Amygdala (tissue), 56 donors: ENCODE results near the gene CEBPE.
A peak's percentile ranks its signal among the peaks of the same experiment; 100 is the strongest.

Source experiments
- DNase-seq, 56 donors: peaks; one replicate each; lab custom pipeline; 2025; lab: John Stamatoyannopoulos, UW

The CEBPE gene

DNA sequence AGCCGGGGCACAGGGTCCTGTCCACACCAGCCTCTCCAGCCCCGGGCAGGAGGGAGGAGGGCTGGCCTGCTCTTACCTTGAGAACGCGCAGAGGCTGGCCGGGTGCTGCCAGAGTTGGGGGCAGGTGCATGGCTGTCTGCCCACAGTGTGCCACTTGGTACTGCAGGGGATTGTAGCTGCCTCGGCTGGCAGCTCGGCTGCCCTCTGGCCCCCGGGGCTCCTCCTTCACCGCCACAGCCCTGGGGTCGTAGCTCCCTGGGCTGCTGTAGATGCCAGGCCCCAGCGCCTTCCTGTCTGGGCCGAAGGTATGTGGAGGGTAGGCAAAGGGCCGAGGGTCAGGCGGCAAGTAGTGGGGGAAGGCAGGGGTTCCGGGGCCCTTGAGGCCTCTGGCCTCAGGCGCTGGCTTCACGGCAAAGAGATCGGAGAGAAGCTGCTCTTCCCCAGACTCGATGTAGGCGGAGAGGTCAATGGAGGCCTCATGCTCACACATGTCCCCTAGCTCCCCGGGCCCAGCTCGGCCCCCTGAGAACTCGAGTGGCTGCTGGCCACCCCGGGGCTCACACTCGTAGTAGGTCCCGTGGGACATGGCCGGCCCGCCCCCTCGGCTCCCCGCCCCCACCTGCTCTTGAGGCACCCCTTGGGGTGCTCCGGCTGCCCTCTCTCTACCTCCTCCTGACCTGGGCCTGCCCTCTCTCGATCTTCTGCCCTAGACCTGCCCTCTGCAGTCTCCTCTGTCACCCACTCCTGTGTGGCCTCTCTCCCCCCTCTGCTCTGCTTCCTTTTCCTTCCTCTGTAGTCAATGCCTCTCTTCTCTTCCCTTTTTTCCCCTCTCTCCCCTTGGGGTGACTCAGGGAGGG is at the start of gene CEBPE:
TSS of gene CEBPE (minus strand) at position 750 of the 857 bp plus-strand sequence. CDS start at position 586, 164 bp downstream.
- no peak for DNase-seq

DNA sequence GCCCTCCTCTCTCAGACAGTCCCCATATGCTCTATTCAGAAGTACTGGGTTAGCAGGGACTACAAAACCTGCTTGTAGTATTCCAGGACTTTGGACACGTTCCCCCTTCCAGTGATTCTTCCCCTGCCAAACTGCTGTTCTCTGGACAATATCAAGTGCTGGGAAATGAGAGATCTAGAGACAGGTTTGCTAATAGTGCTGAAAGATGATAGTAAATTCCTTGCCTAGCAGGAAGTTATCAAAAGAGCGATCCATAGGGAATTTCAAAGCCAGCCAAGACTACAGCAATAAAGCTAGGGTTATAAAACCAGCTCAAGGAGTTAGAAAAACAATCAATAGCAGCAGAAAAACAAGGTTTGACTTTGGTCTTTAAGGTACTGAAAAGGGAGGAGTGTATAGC is 49.2 kb upstream of the CEBPE start:
- no peak for DNase-seq

DNA sequence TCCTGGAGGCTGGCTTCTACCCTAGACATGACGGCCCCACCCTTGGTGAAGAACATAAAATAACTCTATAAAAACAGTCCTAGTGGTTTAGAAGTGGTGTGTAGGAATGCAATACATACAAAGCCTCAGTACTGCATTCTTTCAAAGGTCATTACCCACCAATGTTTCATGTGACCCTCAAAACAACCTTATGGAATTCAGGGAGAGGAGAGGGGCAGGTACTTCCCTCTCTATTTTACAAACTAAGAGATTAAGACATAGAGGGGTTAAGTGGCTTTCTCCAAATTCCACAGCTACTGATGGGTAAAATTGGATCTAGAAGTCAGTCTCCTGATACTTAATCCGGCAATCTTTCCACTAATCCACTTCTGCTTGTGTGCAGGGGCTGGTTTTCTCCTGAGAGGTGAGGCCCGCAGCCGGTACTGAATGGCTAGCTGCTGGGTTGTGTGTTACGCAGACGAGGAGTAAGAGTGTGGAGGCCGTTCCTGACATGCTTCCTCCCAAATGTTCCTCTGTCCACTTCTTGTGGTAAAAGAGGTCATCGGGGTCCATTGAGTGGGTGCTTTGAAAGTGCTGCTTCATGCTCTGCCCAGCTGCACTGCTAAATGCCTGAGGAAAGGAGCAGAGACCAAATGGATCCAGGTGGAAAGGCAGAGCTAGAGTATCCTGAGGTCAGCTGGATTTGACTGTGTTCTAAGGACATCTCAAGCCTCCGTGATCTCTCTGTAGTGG is 48.2 kb upstream of the CEBPE start:
- DNase-seq: no peak

DNA sequence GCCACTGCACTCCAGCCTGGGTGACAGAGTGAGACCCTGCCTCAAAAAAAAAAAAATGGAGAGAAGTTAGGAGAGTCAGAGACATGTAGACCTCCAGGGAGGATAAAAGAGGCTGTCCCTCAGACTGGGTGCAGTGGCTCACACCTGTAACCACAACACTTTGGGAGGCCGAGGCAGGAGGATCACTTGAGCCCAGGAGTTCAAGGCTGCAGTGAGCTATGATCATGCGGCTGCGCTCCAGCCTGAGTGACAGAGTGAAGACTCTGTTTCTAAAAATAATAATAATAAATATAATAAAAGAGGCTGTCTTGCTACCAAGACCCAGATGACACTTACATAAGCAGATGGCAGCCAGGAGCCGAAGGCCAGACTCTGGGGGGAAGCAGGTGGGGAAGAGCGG is 45.9 kb upstream of the CEBPE start:
- no peak for DNase-seq

DNA sequence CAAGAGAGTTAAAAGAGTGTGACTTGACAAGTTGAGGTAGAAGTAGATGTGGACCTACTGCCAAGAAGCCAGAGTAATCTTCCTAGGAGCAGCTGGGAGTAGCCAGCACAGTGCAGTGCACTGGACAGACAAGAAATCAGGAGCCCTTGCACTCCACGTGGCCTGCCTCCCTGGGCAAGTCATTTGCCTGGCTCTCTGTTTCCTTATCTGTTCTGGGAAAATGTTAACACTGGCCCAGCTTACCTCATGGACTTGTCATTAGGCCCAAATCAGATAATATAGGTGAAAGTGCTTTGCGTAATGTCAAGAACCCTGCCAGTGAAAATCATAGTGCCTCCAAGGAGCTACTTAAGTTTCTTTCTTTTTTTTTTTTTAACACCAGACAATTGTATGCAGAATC is 45.2 kb upstream of the CEBPE start:
- no peak for DNase-seq

DNA sequence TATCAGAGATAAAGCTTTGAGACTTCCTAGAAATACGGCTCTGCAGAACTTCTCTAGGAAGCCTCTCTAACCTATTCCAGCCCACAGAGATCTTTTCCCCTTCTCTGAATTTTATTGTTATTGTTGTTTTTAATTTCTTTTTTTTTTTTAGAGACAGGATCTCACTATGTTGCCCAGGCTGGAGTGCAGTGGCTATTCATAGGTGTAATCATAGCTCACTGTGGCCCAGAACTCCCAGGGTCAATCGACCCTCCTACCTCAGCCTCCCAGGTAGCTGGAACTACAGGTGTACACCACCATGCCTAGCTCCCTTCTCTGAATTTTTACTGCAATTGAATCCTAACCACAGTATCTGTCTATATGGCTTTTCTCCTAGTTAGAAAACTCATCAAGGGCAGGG is 44.8 kb upstream of the CEBPE start:
- no peak for DNase-seq

DNA sequence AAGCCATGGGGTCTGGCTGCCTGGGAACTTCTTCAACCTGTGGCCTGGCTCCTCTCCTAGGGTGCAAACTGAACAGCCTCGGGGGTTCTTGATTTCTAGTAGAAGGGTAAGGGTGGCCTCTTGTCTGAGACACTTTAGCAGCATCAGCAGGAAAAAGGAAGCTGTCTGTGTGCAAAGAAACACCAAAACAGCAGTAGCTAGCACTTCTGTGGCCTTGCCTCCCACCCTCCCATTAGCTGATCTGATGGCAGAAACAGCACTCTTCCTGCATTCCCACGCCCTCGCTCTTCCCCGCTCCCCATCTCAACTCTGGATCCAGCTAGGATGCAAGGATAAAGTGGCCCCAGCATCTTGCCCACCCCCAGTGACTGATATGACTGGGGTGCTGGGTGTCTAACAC is 43.7 kb upstream of the CEBPE start:
- no peak for DNase-seq

DNA sequence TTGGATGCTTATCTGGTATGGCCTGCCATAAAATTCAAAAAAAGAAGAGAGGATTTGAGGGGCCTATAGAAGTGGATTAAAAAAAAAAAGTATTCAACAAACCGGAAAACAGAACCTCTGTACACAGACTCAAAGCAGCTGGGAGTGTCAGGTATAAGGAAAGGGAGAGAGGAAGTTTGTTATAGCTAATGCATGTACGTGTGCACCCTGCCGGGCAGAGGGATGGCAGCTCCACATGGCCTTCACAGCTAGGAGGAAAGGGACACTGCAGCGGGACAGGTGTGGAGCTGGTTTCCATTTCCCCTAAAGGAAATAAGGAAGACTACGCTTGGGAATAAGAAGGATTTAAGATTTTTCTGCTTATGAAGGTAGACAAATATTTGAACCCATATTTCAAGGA is 43.0 kb upstream of the CEBPE start:
- no peak for DNase-seq

DNA sequence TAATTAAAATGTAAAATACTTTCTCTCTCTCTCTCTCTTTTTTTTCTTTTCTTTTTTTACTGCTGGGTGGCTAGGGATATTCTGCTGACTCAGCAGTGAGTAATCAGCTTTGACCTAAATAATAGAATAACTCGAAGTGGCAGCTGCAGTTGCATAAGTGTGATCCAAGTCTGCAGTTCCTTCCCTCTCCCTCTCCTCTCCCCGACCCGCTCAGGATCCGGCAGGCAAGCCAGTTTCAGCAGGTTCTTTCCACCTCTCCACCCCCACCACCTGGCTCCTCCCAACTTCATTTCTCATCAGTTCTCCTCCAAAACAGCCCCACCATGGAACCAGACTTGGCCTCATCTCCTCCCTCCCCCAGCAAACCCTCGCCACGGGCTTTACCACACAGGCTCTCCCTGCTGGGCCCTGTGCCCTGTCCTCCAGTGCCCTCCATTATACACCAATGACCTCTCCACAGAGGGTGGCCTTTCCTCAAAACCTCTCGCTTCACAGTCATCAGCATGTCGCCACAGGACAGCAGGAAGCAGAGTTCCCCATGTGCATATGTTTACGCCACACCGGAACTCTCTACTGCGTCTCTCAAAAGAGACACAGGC is 42.0 kb upstream of the CEBPE start:
- peak in 9 of 56 donors; percentile 7 to 61 (median 31) for DNase-seq

DNA sequence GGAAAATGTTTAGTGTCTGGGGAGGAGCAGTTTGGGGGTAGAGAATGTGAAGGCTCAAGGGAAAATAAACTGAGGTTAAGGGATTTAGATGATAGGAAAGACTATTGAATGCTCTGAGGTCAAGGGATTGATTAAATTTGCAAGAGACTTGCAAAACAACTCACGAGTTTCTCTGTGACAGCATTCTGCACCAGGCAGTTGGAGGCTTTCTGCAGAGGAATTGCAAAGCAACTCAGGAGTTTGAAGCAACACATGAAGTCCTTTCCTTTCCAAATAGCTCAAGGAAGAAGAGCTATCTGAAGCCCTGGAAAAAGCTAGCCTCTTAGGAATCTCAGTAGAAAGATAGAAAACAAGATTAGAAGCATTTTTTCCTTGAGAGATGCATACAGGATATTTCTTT is 40.5 kb upstream of the CEBPE start:
- no peak for DNase-seq

DNA sequence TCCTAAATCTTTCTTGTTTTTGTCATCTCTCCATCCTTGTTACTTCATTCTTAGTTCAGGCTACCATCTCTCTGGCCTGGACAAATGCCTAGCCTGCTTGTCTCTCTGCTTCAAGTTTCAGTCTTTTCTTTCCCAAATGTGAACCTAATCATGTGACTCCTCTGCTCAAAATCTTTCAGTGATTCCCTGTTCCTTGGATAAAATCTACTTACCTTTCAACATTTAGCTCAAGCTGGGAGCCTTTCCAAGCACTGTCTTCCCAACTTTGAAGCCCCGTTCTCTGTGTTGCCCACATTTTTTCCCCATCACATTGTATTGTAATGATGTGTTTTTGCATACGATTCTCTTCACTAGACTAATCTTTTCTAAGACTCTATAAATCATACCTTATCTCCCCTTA is 39.7 kb upstream of the CEBPE start:
- no peak for DNase-seq

DNA sequence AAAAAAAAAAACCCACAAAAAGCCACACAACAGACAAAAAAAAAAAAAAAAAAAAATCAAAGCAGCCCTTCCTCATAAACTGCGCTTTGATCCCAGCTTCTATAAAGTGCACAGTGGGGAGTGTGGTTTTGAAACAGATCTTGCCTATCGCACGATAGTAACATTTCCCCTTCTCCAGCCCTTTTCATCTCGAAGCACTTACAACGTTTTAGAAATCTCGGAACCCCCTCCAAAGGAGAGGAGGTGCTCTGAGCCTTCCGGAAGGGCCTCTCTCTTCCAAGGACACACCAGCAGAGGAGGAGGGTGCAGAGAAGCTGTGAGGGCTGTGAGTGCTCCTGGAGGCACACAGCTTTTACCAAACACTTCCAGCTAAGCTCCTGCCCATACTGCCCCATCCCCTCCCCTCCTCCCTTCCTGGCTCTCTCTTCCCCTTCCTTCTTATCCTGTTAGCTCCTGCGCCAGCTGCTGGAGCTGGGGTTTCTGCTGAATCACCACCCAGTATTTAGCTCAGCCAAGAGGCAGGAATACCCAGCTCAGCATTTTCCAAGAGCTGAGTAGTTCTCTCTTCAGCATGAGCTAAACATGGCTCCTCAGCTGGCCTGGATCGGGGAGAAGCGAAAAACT is 36.0 kb upstream of the CEBPE start:
- DNase-seq: peak in 28 of 56 donors; percentile 14 to 63 (median 36)

DNA sequence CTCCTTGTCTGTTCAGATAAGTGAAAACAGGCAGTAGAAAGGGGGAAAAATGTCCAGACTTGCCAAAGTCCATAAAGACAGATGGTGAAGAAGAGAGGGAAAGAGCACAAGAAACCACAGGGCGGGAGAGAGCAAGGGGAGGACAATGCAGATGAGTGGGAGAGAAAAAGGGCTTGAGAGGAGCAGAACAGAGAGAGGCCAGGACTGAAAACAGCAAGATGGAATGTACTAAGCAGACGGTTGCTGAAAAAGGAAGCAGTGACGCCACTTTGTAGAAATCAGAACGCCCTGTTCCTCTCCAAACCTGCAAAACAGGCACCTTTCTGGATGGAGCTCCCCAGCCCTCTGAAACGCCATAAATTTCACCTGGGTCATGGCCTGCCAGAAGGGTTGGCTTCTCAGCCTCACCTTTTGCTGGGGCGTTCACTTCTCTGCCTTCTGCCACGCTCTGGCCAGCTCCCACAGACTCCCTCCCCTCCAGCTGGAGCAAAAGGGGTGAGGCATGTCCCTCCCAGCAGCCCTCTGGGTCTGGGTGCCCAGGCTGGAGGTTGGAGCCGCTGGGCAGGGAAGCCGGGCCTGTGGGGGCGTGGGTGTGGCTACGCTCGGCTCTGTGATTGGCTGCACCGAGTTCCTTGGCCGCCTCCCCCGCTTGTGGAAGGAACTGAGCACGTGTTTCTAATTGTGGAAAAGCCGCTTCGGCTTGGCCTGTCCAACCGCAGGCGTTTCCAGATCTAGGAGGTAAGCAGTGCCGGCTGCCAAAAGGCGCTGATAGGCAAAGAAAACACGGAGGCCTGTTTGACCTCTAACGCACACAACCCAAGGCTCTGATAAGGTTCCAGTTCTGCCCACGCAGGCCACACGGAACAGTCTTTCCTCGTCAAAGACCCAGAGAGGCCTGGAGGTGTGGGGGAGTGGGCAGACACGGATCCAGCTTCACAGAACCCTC is 35.1 kb upstream of the CEBPE start:
- peak in 21 of 56 donors; percentile 12 to 46 (median 26) for DNase-seq

DNA sequence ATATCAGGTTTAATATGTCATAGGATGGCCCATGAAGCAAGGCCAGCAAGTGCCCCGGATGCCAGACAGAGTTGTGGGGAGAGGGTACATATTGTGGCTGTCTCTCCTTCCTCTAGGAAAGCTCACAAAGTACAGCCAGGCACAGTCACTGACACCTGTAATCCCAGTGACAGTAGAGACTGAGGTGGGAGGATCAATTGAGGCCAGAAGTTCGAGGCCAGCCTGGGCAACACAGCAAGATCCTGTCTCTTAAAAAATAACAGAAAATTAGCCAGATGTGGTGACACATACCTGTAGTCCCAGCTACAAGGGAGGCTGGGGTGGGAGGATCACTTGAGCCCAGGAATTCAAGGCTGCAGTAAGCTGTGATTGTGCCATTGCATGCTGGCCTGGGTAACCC is 32.3 kb upstream of the CEBPE start:
- DNase-seq: no peak

DNA sequence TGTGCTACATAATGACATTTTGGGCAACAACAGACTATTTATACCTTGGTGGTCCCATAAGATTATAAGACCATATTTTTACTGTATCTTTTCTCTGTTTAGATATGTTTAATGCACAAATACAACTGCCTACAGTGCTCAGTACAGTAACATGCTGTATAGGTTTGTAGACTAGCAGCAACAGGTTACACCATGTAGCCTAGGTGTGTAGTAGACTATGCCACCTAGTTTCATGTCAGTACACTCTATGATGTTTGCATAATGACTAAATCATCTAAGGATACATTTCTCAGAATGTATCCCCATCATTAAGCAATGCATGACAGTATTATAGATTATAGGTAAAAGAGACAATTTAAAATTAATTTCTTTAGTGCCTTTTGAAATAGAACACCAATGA is 30.7 kb upstream of the CEBPE start:
- DNase-seq: no peak

DNA sequence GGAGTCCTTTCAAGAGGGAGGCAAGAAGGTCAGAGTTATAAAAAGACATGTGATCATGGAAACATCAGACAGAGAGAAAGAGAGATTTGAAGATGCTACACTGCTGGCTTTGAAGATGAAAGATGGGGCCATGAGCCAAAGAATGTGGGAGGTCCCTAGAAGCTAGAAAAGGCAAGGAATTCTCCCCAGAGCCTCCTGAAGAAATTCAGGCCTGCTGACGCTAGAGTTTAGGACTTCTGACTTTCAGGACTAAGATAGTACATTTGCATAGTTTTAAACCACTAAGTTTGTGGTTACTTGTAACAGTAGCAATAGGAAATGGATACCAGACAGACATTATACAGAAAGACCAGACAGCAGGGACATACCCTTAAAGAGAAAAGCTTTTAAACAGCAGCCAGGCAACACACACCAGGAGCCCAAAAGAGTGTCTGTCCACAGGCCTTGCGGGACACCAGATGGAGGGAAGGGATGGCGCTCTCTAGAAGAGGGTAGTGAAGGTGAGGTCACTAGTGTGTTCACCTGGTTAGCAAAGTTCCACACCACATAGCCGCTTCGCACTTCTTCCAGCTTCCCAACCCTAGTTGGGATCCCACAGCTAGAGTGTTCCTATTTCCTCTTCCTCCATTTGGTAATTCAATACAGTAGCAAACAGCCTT is 29.7 kb upstream of the CEBPE start:
- no peak for DNase-seq

DNA sequence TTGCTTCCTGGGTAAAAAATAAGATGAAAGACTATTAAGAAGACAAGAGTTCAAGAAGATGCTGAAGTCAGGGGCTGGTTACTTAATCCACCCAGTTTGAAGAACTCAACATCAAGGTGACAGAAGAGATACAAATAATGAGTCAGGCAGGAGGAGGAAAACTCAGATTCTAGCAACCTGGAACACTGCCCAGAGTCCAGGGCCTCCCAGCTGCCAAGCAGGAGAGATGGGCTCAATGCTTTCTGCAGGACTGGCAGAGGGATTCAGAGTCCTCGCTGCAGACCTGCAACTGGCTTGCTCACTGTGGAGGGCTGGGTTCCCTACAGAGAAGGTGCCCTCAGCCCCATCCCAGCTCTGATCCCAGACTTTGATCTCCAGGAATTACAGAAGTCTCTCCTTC is 28.6 kb upstream of the CEBPE start:
- peak in 8 of 56 donors; percentile 9 to 42 (median 18) for DNase-seq

DNA sequence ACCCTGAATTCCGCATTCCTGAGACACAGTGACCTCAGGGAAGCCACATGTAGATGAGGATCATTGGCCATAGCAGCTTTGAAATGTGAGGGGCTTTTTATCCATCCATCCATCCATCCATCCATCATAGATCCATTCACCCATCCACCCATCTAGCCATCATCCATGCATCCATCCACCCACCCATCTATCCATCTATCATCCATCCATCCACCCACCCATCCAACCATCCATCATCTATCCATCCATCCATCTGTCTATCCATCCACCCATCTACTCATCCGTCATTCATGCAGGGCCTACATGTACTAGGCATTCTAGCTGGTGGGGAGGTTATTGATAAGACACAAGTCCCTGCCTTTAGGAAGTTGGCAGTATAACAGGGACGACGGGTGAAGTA is 27.9 kb upstream of the CEBPE start:
- no peak for DNase-seq

DNA sequence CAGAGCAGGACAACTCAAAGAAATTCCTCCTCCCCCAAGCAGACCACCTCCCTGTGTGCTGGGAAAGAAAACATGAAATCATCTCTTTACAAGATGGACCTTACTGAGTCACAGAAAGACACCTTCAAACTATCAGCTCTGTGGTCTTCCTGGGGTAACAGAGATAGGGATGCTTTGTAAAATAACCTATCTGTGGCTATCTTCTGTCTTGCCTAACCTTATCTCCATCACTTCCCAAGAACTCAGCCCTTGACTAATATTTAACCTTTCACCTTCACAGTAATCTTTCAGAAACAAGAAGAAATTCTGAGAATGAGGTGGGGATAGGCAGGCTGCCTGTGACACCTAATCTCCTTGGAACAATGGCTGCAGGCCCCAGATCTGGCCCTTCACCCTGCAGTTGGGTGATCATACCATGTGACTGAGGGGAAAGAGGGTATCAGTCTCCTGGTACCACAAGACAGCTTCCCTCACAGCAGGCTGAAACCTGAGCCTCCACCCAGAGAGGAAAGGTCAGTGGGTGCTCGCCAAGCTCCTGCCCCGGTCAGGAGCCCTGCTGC is 27.4 kb upstream of the CEBPE start:
- DNase-seq: no peak
